ENCODE data around the gene HS6ST3. TPM values are rescaled to one million over a fixed set of nuclear protein-coding genes. Genes with fewer than 3 reads are reported as not detected.

HS6ST3 gene
- total RNA-seq, 1 experiment from 2014 or later, result not detected

- ChIA-PET CTCF (no interaction called here), POLR2A (no interaction called here)
- Mint-ChIP-seq H3K4me1 (ENCODE audit: low read depth, unreplicated experiment) (peaks cover 8% of the 10 kb centered on the region), H3K27me3 (ENCODE audit: insufficient read depth, unreplicated experiment) (no peaks in the 10 kb centered on the region), H3K27ac (ENCODE audit: unreplicated experiment) (no peak overlapping the region), H3K36me3 (ENCODE audit: insufficient read depth, unreplicated experiment) (no peaks in the 10 kb centered on the region), H3K9me3 (ENCODE audit: unreplicated experiment) (no peaks in the 10 kb centered on the region), H3K4me3 (ENCODE audit: unreplicated experiment) (no peak overlapping the region)
- Histone ChIP-seq H3K4me1 (no peaks in the 10 kb centered on the region), H3K36me3 (ENCODE audit: control insufficient read depth, insufficient read depth, low read length) (no peaks in the 10 kb centered on the region), H3K4me3 (ENCODE audit: low read depth, low read length) (no peak overlapping the region), H3K27me3 (replicated peaks; ENCODE audit: control insufficient read depth, insufficient read depth, low read length) (no peaks in the 10 kb centered on the region), H3K9me3 (no peaks in the 10 kb centered on the region)
- DNase-seq, result no peak
- TF ChIP-seq, protein P1, sequence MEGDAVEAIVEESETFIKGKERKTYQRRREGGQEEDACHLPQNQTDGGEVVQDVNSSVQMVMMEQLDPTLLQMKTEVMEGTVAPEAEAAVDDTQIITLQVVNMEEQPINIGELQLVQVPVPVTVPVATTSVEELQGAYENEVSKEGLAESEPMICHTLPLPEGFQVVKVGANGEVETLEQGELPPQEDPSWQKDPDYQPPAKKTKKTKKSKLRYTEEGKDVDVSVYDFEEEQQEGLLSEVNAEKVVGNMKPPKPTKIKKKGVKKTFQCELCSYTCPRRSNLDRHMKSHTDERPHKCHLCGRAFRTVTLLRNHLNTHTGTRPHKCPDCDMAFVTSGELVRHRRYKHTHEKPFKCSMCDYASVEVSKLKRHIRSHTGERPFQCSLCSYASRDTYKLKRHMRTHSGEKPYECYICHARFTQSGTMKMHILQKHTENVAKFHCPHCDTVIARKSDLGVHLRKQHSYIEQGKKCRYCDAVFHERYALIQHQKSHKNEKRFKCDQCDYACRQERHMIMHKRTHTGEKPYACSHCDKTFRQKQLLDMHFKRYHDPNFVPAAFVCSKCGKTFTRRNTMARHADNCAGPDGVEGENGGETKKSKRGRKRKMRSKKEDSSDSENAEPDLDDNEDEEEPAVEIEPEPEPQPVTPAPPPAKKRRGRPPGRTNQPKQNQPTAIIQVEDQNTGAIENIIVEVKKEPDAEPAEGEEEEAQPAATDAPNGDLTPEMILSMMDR (IDR thresholded peaks at IDR 0.05; ENCODE audit: insufficient read depth in 1 of 2, low read depth in 1 of 2, low read length in 1 of 2, severe bottlenecking in 1 of 2, unreplicated experiment in 1 of 2), result no peak
- no TSS peak for BruUV-seq (replicated peaks)
- intact Hi-C loops (cut with micrococcal nuclease; ENCODE audit: unreplicated experiment), result no loop called here
Observed at GRCh38 chr13:96473526-96474180, 383.7 kb downstream of the HS6ST3 start.

- Histone ChIP-seq H3K4me3 (ENCODE audit: low read depth, low read length) (no peak overlapping the region), H3K9me3 (no peaks in the 10 kb centered on the region), H3K27me3 (replicated peaks; ENCODE audit: control insufficient read depth, insufficient read depth, low read length) (no peaks in the 10 kb centered on the region), H3K4me1 (no peaks in the 10 kb centered on the region), H3K36me3 (ENCODE audit: control insufficient read depth, insufficient read depth, low read length) (no peaks in the 10 kb centered on the region)
- intact Hi-C loops (cut with micrococcal nuclease; ENCODE audit: unreplicated experiment), result no loop called here
- peaks cover 8% of the 10 kb centered on the region for H3K4me1 Mint-ChIP-seq (ENCODE audit: low read depth, unreplicated experiment)
- H3K4me3 Mint-ChIP-seq (ENCODE audit: unreplicated experiment), result no peak overlapping the region
- no peaks in the 10 kb centered on the region for H3K27me3 Mint-ChIP-seq (ENCODE audit: insufficient read depth, unreplicated experiment)
- no peak for DNase-seq
- CTCF ChIA-PET, result no interaction called here
- no peaks in the 10 kb centered on the region for H3K36me3 Mint-ChIP-seq (ENCODE audit: insufficient read depth, unreplicated experiment)
- H3K27ac Mint-ChIP-seq (ENCODE audit: unreplicated experiment), result no peak overlapping the region
- POLR2A ChIA-PET, result no interaction called here
- no peaks in the 10 kb centered on the region for H3K9me3 Mint-ChIP-seq (ENCODE audit: unreplicated experiment)
- BruUV-seq (replicated peaks), result no TSS peak
- TF ChIP-seq, protein P1 (IDR thresholded peaks at IDR 0.05; ENCODE audit: insufficient read depth in 1 of 2, low read depth in 1 of 2, low read length in 1 of 2, severe bottlenecking in 1 of 2, unreplicated experiment in 1 of 2), result no peak
Observed at GRCh38 chr13:96474181-96474557, 384.3 kb downstream of the HS6ST3 start.

- intact Hi-C loops (cut with micrococcal nuclease; ENCODE audit: unreplicated experiment), result no loop called here
- TF ChIP-seq, protein P1 (IDR thresholded peaks at IDR 0.05; ENCODE audit: insufficient read depth in 1 of 2, low read depth in 1 of 2, low read length in 1 of 2, severe bottlenecking in 1 of 2, unreplicated experiment in 1 of 2), result no peak
- no peaks in the 10 kb centered on the region for H3K27me3 Mint-ChIP-seq (ENCODE audit: insufficient read depth, unreplicated experiment)
- no peaks in the 10 kb centered on the region for H3K9me3 Mint-ChIP-seq (ENCODE audit: unreplicated experiment)
- Histone ChIP-seq H3K27me3 (replicated peaks; ENCODE audit: control insufficient read depth, insufficient read depth, low read length) (no peaks in the 10 kb centered on the region), H3K36me3 (ENCODE audit: control insufficient read depth, insufficient read depth, low read length) (no peaks in the 10 kb centered on the region), H3K4me3 (ENCODE audit: low read depth, low read length) (no peak overlapping the region), H3K9me3 (no peaks in the 10 kb centered on the region), H3K4me1 (no peaks in the 10 kb centered on the region)
- no peak overlapping the region for H3K27ac Mint-ChIP-seq (ENCODE audit: unreplicated experiment)
- ChIA-PET POLR2A (no interaction called here), CTCF (interaction anchor here (0.9 kb wide), 1 partner anchor 9 kb away, joined by 4 read pairs; no protein-coding TSS in a partner anchor)
- no TSS peak for BruUV-seq (replicated peaks)
- no peak overlapping the region for H3K4me3 Mint-ChIP-seq (ENCODE audit: unreplicated experiment)
- H3K4me1 Mint-ChIP-seq (ENCODE audit: low read depth, unreplicated experiment), result peaks cover 8% of the 10 kb centered on the region
- no peaks in the 10 kb centered on the region for H3K36me3 Mint-ChIP-seq (ENCODE audit: insufficient read depth, unreplicated experiment)
- no peak for DNase-seq
Observed at GRCh38 chr13:96475103-96475502, 385.2 kb downstream of the HS6ST3 start.
